Ectodermal cell (in vitro differentiated cells): ENCODE data around the gene DHX15.

ENCODE experiments used
- H3K27ac ChIP-seq: 2 replicates; pipeline ENCODE4 v1.7.0; 2013; ENCODE audit warnings: mild to moderate bottlenecking, low read depth, low read length; ENCODE audit not compliant: insufficient read depth, poor library complexity, severe bottlenecking
- H3K27me3 ChIP-seq: 2 replicates; pipeline ENCODE4 v1.7.0; 2013; ENCODE audit warnings: mild to moderate bottlenecking, low read length; ENCODE audit not compliant: insufficient read depth, control insufficient read depth, poor library complexity, severe bottlenecking
- H3K36me3 ChIP-seq: one replicate; pipeline ENCODE4 v1.7.0; 2013; ENCODE audit warnings: low read length; ENCODE audit not compliant: control insufficient read depth, insufficient read depth
- H3K4me1 ChIP-seq: one replicate; pipeline ENCODE4 v1.7.0; 2013; ENCODE audit warnings: low read length; ENCODE audit not compliant: control insufficient read depth, insufficient read depth
- H3K4me3 ChIP-seq: 2 replicates; pipeline ENCODE4 v1.7.0; 2013; ENCODE audit warnings: low read depth, low read length, control low read depth; ENCODE audit not compliant: insufficient read depth
- H3K9me3 ChIP-seq: 2 replicates; pipeline ENCODE4 v1.7.0; 2013; ENCODE audit warnings: mild to moderate bottlenecking, low read length, moderate library complexity; ENCODE audit not compliant: control insufficient read depth
- WGBS, 2 experiments: methylation state at CpG; one replicate each; pipeline ENCODE4 v1.1.7; 2013; ENCODE audit warnings: missing lambda C conversion rate in 2 of 2; 5-methylcytosine and 5-hydroxymethylcytosine counted together

DHX15 gene

DNA sequence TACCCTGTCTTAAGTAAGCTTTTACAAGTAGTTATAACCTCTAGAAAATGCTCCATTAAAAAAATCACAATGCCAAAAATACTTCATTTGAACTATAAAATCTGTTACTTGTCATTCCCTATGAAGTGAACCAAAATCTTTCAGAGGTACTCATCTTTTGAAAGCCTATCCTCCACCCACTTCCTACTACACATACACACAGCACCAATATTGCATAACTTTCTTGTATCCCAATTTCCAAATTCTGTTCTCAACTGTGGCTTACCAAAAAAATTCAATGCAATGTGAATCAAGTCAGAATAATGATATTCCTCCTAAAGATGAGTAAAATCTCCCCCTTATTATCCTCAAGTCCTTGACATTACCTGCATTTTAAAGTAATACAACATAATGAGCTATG lies 15.9 kb downstream of the DHX15 start:
- Histone ChIP-seq H3K36me3 (peaks cover 44% of the 10 kb centered on the region), H3K27me3 (no peaks in the 10 kb centered on the region), H3K27ac (no peak overlapping the region), H3K4me1 (no peaks in the 10 kb centered on the region), H3K9me3 (no peaks in the 10 kb centered on the region), H3K4me3 (no peak overlapping the region)

DNA sequence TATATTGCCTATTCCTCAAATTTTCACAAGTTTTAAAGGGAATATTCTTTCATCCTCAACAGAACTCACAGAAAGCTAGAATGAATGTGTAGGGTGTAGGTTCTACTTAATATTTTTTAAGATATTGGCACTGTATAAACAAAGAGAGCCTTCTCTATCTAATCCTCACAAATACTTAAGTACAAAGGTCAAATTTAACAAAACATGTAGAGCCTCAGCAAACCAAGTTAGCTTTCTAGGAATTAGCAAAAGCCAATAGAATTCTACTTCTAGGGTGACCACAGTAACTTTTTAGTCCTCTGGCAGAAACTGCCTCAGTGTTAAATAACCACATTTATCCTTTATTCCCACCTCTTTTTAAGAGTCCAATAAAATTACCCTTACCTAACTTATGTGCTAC lies 19.3 kb downstream of the DHX15 start:
- Histone ChIP-seq H3K4me3 (no peak overlapping the region), H3K27ac (no peak overlapping the region), H3K36me3 (peaks cover 20% of the 10 kb centered on the region), H3K4me1 (no peaks in the 10 kb centered on the region), H3K27me3 (no peaks in the 10 kb centered on the region), H3K9me3 (no peaks in the 10 kb centered on the region)

DNA sequence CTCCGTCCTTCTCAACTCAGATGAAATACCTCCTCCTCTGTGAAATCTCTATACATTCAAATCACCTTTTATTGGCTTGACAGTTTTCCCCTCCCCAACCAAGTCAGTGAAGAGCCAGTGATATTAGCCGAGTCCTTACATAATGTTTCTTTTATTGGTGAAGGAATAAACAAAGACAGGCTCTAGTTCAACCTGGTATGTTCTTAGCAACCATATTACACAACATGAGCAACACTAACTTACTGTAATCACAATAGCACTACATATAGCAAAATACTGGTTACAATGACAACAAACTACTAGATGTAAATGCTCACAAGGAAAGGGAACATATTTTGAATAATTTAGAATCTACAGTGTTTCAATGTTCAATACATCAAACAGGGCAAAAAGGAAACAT lies 19.9 kb downstream of the DHX15 start:
- no peaks in the 10 kb centered on the region for H3K27me3 ChIP-seq
- H3K36me3 ChIP-seq: peaks cover 16% of the 10 kb centered on the region

DNA sequence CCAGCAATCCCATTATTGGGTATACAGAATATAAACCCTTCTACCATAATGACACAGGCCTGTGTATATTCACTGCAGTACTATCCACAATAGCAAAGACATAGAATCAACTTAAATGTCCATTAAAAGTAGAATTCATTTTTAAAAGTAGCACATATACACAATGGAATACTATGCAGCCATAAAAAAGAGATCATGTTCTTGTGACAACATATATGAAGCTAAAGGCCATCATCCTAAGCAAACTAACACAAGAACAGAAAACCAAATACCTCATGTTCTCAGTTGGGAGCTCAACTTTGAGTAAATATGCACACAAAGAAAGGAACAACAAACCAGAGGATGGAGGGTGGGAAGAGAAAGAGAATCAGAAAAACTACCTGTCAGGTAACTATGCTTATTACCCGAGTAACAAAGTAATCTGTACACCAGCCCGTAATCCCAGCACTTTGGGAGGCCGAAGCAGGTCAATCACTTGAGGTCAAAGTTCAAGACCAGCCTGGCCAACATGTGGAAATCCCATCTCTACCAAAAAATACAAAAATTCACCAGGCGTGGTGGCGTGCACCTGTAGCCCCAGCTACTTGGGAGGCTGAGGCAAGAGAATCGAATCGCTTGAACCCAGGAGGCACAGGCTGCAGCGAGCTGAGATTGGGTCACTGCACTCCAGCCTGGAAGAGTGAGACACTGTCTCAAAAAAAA lies 22.8 kb downstream of the DHX15 start:
- Histone ChIP-seq H3K27ac (no peak overlapping the region), H3K27me3 (no peaks in the 10 kb centered on the region), H3K4me1 (no peaks in the 10 kb centered on the region), H3K36me3 (peaks cover 19% of the 10 kb centered on the region), H3K9me3 (no peaks in the 10 kb centered on the region), H3K4me3 (no peak overlapping the region)
- 93 to 96% methylated on average over 8 of the region's 8 CpGs for WGBS, 2 experiments

More for the DNA sequence above, 19.9 kb downstream of the DHX15 start:
- no peak overlapping the region for H3K27ac ChIP-seq
- WGBS, 2 experiments: 86 to 97% methylated on average over 1 to 2 of the region's 2 CpGs
- H3K9me3 ChIP-seq: no peaks in the 10 kb centered on the region
- H3K4me3 ChIP-seq: no peak overlapping the region
- H3K4me1 ChIP-seq: no peaks in the 10 kb centered on the region

- WGBS, 2 experiments: 90 to 98% methylated on average over 3 of the region's 3 CpGs
These were observed 23.4 kb downstream of the DHX15 start for GRCh38 chr4:24560868-24561368.

GRCh38 chr4:24559889-24560288 lies 24.5 kb downstream of the DHX15 start:
- H3K36me3 ChIP-seq: peaks cover 16% of the 10 kb centered on the region
- no peaks in the 10 kb centered on the region for H3K9me3 ChIP-seq
- 100% methylated on average over 1 to 2 of the region's 2 CpGs for WGBS, 2 experiments
- no peaks in the 10 kb centered on the region for H3K27me3 ChIP-seq
- H3K4me1 ChIP-seq: no peaks in the 10 kb centered on the region
- H3K4me3 ChIP-seq: no peak overlapping the region
- no peak overlapping the region for H3K27ac ChIP-seq

More at GRCh38 chr4:24560868-24561368, 23.4 kb downstream of the DHX15 start:
- H3K4me3 ChIP-seq: no peak overlapping the region
- no peak overlapping the region for H3K27ac ChIP-seq
- H3K4me1 ChIP-seq: no peaks in the 10 kb centered on the region
- no peaks in the 10 kb centered on the region for H3K9me3 ChIP-seq
- H3K27me3 ChIP-seq: no peaks in the 10 kb centered on the region
- peaks cover 16% of the 10 kb centered on the region for H3K36me3 ChIP-seq

DNA sequence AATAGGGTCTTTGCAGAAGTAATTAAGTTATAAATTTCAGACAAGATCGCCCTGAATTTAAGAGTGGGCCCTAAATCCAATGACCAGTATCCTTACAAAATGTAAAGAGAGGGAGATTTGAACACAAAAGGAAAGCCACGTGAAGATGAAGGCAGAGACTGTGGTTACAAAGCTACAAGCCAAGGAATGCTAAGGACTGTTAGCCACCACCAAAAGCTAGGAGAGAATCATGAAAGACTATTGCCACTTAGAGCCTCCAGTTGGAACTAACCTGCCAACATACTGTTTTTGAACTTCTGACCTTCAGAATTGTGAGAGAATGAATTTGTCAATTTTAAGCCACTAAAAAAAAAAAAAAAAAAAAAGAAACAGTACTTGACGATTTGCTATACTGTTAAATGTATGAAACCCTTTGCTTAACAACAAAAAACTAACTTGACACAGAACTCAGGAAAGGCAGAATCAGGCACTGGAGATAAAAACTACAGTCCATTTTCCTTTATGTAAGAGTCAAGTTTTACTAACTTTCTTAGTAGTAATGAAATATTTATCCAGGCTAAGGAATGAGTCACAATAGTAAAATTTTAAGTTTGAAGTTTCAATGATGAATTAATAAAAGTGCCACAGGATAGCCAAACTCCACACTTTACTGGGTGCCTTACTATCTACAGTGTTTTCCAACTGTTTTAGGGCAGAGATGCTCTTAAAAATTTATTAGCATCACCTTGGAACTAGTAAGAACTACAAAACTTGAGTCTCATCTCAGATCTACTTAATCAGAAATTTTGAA lies 25.1 kb downstream of the DHX15 start:
- peaks cover 18% of the 10 kb centered on the region for H3K36me3 ChIP-seq
- H3K4me1 ChIP-seq: no peaks in the 10 kb centered on the region
- no peak overlapping the region for H3K27ac ChIP-seq
- no peaks in the 10 kb centered on the region for H3K27me3 ChIP-seq
- H3K4me3 ChIP-seq: no peak overlapping the region
- no peaks in the 10 kb centered on the region for H3K9me3 ChIP-seq
- WGBS, 2 experiments: 64 to 72% methylated on average over 2 of the region's 3 CpGs

DNA sequence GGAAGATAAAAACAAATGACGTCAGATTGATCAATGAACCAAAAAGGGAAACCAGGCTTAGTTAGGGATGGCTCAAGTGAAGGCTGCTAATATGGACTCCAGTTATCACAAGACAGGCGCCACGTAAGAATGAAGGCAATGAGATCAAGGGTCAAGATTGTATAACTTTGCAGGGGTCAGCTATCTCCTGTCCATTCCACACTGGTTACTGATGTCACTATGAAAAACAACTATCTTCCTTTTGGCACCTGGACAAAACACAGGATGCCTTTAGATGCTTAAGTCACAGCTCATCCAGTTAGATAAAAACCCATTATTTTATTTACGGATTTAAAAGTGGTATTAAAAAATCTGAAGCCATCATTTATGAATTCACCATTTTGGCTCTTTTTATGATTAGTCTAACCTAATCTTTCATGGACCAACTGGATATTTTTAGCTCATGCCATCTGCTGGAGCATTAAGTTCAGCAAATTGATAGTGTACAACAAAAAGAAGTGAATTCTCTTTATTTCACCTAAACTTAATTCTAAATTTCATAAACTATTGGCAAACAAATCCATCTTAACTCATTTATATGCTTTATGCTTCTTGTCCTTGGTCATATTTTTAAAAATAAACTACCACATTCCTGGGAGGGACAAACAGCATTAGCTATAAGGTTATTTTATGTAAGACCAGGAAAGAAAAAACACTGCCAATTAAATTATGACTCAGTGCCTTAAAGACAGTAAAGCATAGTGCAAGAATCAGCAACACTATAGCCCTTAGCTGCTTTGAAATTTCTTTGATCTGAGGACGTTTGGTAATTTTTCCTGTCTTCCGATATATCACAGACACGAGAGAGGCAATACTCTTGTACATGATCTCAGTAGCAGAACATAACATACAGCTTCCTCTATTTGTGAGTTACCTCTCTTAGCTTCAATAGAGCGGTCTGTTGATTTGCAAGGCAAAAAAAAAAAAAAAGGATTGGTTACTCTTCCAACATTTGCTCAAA lies 27.0 kb downstream of the DHX15 start:
- Histone ChIP-seq H3K27ac (no peak overlapping the region), H3K36me3 (peaks cover 12% of the 10 kb centered on the region), H3K4me1 (no peaks in the 10 kb centered on the region), H3K27me3 (no peaks in the 10 kb centered on the region), H3K4me3 (no peak overlapping the region), H3K9me3 (no peaks in the 10 kb centered on the region)
- 82 to 84% methylated on average over 8 of the region's 8 CpGs for WGBS, 2 experiments

GRCh38 chr4:24551492-24552289 lies 32.7 kb downstream of the DHX15 start:
- no peaks in the 10 kb centered on the region for H3K9me3 ChIP-seq
- peaks cover 22% of the 10 kb centered on the region for H3K36me3 ChIP-seq
- H3K27ac ChIP-seq: no peak overlapping the region
- H3K4me3 ChIP-seq: no peak overlapping the region
- peaks cover 5% of the 10 kb centered on the region for H3K4me1 ChIP-seq
- WGBS, 2 experiments: 100% methylated on average over 1 to 2 of the region's 2 CpGs
- H3K27me3 ChIP-seq: no peaks in the 10 kb centered on the region
